Nucleus accumbens (tissue), 56 donors: Measurements from ENCODE around the gene HPS5.
A peak's percentile ranks its signal among the peaks of the same experiment; 100 is the strongest.
"Not testable (repeated sequence)": the region's sequence is repeated elsewhere in the genome, so short reads cannot be mapped to it uniquely, and the experiment has no call there.

Source experiments
- DNase-seq, 56 donors: peaks; one replicate each; lab custom pipeline; 2025; lab: John Stamatoyannopoulos, UW

The HPS5 gene

DNA sequence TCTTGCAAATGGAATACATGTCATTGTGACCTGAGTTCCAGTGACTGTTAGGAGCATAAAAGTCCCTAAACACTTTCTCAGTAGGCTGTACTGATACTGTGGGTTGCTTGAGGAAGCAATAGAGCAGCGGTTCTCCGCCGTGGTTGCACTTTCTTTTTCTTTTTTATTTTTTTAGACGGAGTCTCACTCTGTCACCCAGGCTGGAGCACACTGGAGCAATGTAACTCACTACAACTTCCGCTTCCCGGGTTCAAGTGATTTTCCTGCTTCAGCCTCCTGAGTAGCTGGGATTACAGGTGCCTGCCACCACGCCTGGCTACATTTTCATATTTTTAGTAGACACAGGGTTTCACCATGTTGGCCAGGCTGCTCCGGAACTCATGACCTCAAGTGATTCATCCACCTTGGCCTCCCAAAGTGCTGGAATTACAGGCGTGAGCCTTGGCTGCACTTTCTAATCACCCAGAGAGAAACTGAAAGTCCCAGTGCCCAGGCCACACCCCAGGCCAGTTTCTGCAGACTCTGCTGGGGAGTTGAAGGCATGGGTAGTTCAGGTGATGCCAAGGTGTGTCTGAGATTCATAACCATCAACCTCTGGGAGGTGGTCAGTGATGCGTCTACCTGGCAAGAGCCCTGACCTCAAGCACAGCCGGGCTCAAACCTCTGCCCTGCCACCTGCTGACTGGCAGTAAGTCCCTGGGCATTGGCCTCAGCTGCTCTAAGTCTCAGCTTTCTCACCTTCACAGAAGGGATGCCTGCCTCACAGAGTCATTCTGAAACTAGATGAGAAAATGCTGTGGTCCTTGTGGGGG, 75.4 kb downstream of the HPS5 start:
- not testable (repeated sequence) for DNase-seq

- no peak for DNase-seq
These were observed 76.5 kb downstream of the HPS5 start for GRCh38 chr11:18245396-18245795.

GRCh38 chr11:18243783-18244362, 78.1 kb downstream of the HPS5 start:
- peak in 10 of 56 donors; percentile 2 to 20 (median 5) for DNase-seq

DNA sequence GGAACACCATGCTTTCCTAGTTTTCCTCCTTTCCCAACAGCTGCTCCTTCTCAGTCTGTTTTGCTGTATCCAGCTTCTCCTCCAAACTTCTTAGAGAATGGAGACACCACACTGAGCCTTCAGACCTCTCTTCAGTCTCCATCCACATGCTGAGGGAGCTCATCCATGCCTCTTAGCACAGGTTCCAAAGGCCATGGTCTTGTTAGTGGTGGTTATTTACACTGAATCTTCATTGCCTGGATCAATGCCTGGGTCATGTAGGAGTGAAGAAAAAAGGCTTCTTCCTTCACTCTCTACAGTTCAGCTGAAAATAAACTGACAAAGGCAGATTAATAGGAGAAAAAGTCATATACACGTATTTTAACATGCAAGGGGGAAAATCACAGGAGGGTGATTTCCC, 82.3 kb downstream of the HPS5 start:
- no peak for DNase-seq

GRCh38 chr11:18236664-18237356, 85.1 kb downstream of the HPS5 start, which contains the start of gene SAA4:
Gene SAA4 (minus strand): TSS chr11:18236802. CDS start chr11:18235926, 876 bp downstream.
- no peak for DNase-seq

DNA sequence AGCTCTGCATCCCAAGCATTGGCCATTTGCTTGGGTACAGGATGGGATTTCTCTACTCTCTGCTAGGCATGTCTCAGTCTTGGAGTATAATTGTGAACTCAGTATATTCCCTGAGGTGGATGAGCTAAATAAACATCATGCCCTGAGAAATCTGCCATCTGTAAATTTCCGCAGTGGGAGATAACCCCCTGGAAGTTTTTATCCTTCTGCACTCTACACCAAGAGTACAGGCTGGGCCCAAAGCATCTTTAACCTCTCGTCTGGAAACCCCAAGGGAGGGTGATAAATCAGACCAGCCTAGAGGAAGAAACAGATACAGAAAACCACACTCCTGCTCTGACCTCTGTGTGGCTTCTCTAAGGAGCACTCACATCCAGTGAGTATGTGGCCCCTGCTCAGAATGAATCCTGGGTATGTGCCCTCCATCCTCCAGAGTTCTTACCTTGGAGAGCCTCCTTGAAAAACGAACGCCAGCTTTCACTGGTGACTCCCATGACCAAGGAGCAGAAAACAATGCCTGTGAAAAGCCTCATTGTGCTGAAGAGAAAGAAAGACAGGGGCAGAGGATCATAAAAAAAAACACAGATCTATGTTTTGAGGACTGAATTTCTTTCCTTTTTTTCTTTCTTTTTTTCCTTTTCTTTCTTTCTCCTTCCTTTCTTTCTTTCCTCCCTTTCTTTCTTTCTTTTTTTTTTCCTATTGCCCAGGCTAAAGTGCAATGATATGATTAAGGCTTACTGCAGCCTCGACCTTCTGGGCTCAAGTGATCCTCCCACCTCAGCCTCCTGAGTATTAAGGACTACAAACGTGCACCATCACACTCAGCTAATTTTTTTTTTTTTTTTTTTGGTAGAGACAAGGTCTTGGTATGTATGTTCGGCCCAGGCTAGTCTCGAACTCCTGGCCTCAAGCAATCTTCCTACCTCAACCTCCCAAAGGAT, 86.3 kb downstream of the HPS5 start:
- DNase-seq = no peak

DNA sequence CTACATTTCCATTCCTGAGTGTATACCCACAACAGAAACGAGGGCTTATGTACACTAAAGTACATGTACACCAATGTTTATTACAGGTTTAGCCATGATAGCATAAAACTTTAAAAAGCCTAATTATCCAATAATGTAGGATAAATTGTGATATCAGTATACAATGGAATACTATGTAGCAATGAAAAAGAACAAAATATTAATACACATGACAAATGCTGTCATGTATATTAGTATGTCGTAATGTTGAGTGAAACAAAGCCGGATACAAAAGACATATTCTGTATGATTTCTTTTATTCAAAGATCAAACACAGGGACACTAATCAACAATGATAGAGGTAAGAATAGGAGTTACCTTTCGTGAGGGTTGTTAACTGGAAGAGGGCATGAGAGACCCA, 88.0 kb downstream of the HPS5 start:
- no peak for DNase-seq

GRCh38 chr11:18230859-18231258, 91.1 kb downstream of the HPS5 start:
- DNase-seq = no peak

- DNase-seq = no peak
These were observed 92.4 kb downstream of the HPS5 start for GRCh38 chr11:18229501-18229900.
